Fibroblast of lung (primary cell): ENCODE results near the gene INTS6. TPM values are rescaled to one million over a fixed set of nuclear protein-coding genes. Genes with fewer than 3 reads are reported as not detected.

ENCODE experiments used
- DNase-seq, 2 donors: peaks; one replicate each; pipeline versions ENCODE4 v3.0.0 to v3.0.0-alpha.2; 2010; ENCODE audit warnings: low read depth in 2 of 2
- H2AFZ ChIP-seq: 2 replicates; pipeline ENCODE4 v1.5.1; 2012; ENCODE audit warnings: low read length, control low read depth, inconsistent platforms
- H3K27ac ChIP-seq: 2 replicates; pipeline ENCODE4 v1.5.1; 2011; ENCODE audit warnings: low read length, control low read depth; ENCODE audit not compliant: insufficient read depth
- H3K27me3 ChIP-seq: 2 replicates; pipeline ENCODE4 v1.5.1; 2011; ENCODE audit warnings: mild to moderate bottlenecking, low read length; ENCODE audit not compliant: control insufficient read depth, insufficient read depth
- H3K36me3 ChIP-seq: 2 replicates; pipeline ENCODE4 v1.5.1; 2011; ENCODE audit warnings: low read length; ENCODE audit not compliant: control insufficient read depth, insufficient read depth
- H3K4me1 ChIP-seq: 2 replicates; pipeline ENCODE4 v1.5.1; 2011; ENCODE audit warnings: low read length; ENCODE audit not compliant: control insufficient read depth, insufficient read depth; ENCODE audit errors: extremely low read depth
- H3K4me2 ChIP-seq: 2 replicates; pipeline ENCODE4 v1.5.1; 2011; ENCODE audit warnings: low read length, control low read depth; ENCODE audit not compliant: insufficient read depth; ENCODE audit errors: extremely low read depth
- H3K4me3 ChIP-seq, 4 experiments: fragments of 200-600 bp in 1 of 4; sonication (generic) in 1 of 4; replicated peaks in 1 of 4; 2 replicates each; pipeline ENCODE4 v1.5.1; 2011 to 2016; ENCODE audit warnings: low read length in 4 of 4, low read depth in 3 of 4, mild to moderate bottlenecking in 3 of 4, control low read depth in 2 of 4, inconsistent platforms in 1 of 4, mixed read lengths in 1 of 4; ENCODE audit not compliant: insufficient read depth in 1 of 4; ENCODE audit errors: control extremely low read depth in 1 of 4
- H3K79me2 ChIP-seq: 2 replicates; pipeline ENCODE4 v1.5.1; 2012; ENCODE audit warnings: mild to moderate bottlenecking, low read length, inconsistent platforms; ENCODE audit not compliant: control insufficient read depth, insufficient read depth
- H3K9ac ChIP-seq: 2 replicates; pipeline ENCODE4 v1.5.1; 2011; ENCODE audit warnings: mild to moderate bottlenecking, low read length, control low read depth; ENCODE audit not compliant: insufficient read depth
- H3K9me3 ChIP-seq: 2 replicates; pipeline ENCODE4 v1.5.1; 2012; ENCODE audit warnings: low read depth, low read length; ENCODE audit not compliant: control insufficient read depth, insufficient read depth
- H4K20me1 ChIP-seq: 2 replicates; pipeline ENCODE4 v1.5.1; 2011; ENCODE audit warnings: low read length; ENCODE audit not compliant: control insufficient read depth, insufficient read depth; ENCODE audit errors: extremely low read depth
- EZH2 ChIP-seq: IDR thresholded peaks from 2 replicates; pipeline ENCODE4 v1.5.1; 2012; ENCODE audit warnings: low read length, control low read depth, mild to moderate bottlenecking; ENCODE audit errors: missing control alignments
- polyA plus RNA-seq, 2 donors: library from polyadenylated mRNA; depleted of rRNA in 1 of 2; stranded (reverse) in 1 of 2; unstranded in 1 of 2; fragments of >200 nt; gene quantifications; 2 replicates each; pipeline ENCODE4 v1.2.1, GENCODE V29; 2011 to 2012; ENCODE audit warnings: missing spikeins in 1 of 2
- total RNA-seq: library from RNA; depleted of rRNA; stranded (reverse); fragments of >200 nt; gene quantifications from 2 replicates; pipeline ENCODE4 v1.2.1, GENCODE V29; 2014
- TF ChIP-seq, protein P1 (sequence below), 2 donors: IDR thresholded peaks in 1 of 2; conservative IDR thresholded peaks in 1 of 2; 1 replicate in 1 of 2; 2 replicates in 1 of 2; pipeline ENCODE4 v1.5.1; 2011 to 2012; ENCODE audit warnings: low read length in 2 of 2, control low read depth in 1 of 2, inconsistent platforms in 1 of 2, low read depth in 1 of 2, mild to moderate bottlenecking in 1 of 2

The INTS6 gene
- total and polyA plus RNA-seq, 2 donors (not counting 1 experiment from before 2014, with no cell fraction given), result 29.3 to 66.7 TPM

DNA sequence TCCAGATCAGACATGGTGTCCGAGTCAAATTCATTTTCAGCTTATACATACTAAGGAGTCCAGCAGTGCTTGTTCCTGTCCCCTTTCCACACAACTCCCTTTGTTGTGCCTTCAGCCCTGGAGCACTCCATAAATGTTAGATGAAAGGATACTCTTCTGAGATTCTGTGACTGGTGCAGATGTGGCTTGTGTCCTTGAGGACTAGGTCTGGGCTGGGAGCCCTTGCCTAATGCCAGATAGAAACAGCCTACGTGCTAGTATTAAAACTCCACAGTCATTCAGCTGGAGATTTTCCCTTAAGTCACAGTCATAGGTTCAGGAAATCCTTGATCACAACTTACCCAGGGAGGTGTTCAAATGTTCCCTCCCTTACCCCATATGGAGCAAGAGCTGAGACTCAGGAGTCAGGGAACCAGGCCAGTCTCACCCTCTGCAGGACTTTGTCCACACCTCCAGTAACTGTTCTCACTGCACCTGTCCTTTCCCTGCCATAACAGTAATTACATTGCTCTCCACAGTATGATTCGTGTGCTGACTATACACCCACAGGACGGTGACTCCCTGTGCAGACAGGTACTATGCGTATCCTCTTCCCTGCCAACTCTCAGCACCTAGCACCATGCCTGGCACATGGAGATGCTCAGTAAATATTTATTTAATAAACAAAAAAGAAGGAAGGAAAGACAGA is 128.9 kb downstream of the INTS6 start:
- no peak for DNase-seq
- Histone ChIP-seq H3K79me2 (no peaks in the 10 kb centered on the region), H3K27ac (no peak overlapping the region)

DNA sequence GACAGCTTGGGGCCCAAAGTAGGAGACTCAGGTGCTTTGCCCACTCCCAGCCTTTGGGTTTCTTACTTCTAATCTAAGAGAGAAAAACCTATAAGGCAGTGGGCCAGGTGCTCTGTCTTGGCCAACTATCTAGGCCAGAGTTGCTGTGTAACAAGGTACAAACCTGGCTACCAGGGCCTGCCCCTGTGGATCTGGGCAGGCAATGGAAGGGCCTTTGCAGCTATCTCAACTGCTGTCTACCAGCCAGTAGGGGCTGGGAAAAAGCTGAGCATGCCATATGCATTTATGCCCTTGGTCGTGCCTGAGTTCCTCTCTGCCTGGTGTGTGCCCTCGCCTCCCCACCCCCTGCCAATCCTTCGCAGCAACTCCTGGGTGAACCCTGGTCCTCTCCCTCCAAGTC is 130.0 kb downstream of the INTS6 start:
- no peak overlapping the region for H3K9ac ChIP-seq
- no peak overlapping the region for H3K4me2 ChIP-seq
- H3K4me3 ChIP-seq, result no peak overlapping the region
- TF ChIP-seq, protein P1, sequence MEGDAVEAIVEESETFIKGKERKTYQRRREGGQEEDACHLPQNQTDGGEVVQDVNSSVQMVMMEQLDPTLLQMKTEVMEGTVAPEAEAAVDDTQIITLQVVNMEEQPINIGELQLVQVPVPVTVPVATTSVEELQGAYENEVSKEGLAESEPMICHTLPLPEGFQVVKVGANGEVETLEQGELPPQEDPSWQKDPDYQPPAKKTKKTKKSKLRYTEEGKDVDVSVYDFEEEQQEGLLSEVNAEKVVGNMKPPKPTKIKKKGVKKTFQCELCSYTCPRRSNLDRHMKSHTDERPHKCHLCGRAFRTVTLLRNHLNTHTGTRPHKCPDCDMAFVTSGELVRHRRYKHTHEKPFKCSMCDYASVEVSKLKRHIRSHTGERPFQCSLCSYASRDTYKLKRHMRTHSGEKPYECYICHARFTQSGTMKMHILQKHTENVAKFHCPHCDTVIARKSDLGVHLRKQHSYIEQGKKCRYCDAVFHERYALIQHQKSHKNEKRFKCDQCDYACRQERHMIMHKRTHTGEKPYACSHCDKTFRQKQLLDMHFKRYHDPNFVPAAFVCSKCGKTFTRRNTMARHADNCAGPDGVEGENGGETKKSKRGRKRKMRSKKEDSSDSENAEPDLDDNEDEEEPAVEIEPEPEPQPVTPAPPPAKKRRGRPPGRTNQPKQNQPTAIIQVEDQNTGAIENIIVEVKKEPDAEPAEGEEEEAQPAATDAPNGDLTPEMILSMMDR (conservative IDR thresholded peaks at IDR 0.05 in 1 of 2, IDR thresholded peaks at IDR 0.05 in 1 of 2; ENCODE audit: low read depth in 1 of 2, low read length in 2 of 2), result no peak
- TF ChIP-seq EZH2, result no peak
- no peak for DNase-seq
- H3K27me3 ChIP-seq, result peaks cover 4% of the 10 kb centered on the region
- H3K9me3 ChIP-seq, result no peaks in the 10 kb centered on the region
- no peak overlapping the region for H3K27ac ChIP-seq
- no peaks in the 10 kb centered on the region for H4K20me1 ChIP-seq
- H2AFZ ChIP-seq, result no peak overlapping the region
- H3K79me2 ChIP-seq, result no peaks in the 10 kb centered on the region
- no peaks in the 10 kb centered on the region for H3K4me1 ChIP-seq
- H3K36me3 ChIP-seq, result no peaks in the 10 kb centered on the region

More for the DNA sequence above, 128.9 kb downstream of the INTS6 start:
- Histone ChIP-seq H3K36me3 (no peaks in the 10 kb centered on the region), H3K27me3 (peaks cover 4% of the 10 kb centered on the region), H3K9ac (no peak overlapping the region), H4K20me1 (no peaks in the 10 kb centered on the region), H3K4me2 (no peak overlapping the region), H2AFZ (no peak overlapping the region), H3K4me1 (no peaks in the 10 kb centered on the region), H3K4me3 (no peak overlapping the region), H3K9me3 (no peaks in the 10 kb centered on the region)
- TF ChIP-seq, protein P1 (conservative IDR thresholded peaks at IDR 0.05 in 1 of 2, IDR thresholded peaks at IDR 0.05 in 1 of 2; ENCODE audit: low read depth in 1 of 2, low read length in 2 of 2), result no peak
- no peak for TF ChIP-seq EZH2

DNA sequence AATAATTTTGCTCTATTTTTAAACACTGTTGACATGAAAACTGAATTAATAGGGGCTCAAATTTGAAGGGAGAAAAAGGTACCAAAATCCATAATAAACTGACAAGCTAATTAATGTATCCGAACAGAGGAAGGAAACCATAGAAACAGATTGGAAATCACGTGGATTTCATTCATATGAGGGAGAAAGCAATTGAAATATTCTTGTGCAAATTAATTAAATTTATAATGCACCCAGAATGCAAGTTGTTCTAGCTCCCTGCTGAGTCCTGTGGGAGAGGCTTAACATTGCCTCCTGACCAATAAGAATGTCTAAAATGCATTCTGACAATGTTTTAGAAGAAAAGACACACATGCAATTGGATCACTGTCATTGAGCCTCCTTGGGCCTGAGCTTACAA is 131.0 kb downstream of the INTS6 start:
- TF ChIP-seq EZH2, result no peak
- TF ChIP-seq, protein P1 (conservative IDR thresholded peaks at IDR 0.05 in 1 of 2, IDR thresholded peaks at IDR 0.05 in 1 of 2; ENCODE audit: low read depth in 1 of 2, low read length in 2 of 2), result no peak
- Histone ChIP-seq H3K79me2 (no peaks in the 10 kb centered on the region), H3K36me3 (no peaks in the 10 kb centered on the region), H2AFZ (no peak overlapping the region), H3K27me3 (peaks cover 4% of the 10 kb centered on the region), H3K9me3 (no peaks in the 10 kb centered on the region), H3K4me1 (no peaks in the 10 kb centered on the region), H3K4me3 (no peak overlapping the region), H4K20me1 (no peaks in the 10 kb centered on the region), H3K4me2 (no peak overlapping the region), H3K27ac (no peak overlapping the region), H3K9ac (no peak overlapping the region)
- no peak for DNase-seq
